ENCODE data around the gene MMP24.

MMP24 gene

GRCh38 chr20:35298264-35298663 is 71.8 kb downstream of the MMP24 start:
- H3K9me2 ChIP-seq (replicated peaks; ENCODE audit: control insufficient read depth, low read length): no peaks in the 10 kb centered on the region
- no peaks in the 10 kb centered on the region for H3F3A ChIP-seq (ENCODE audit: control insufficient read depth, insufficient read depth)

GRCh38 chr20:35299780-35300179 is 73.3 kb downstream of the MMP24 start:
- Histone ChIP-seq H3K9me3 (ENCODE audit: control insufficient read depth, insufficient read depth, low read length) (no peaks in the 10 kb centered on the region), H3K4me3 (ENCODE audit: low read length) (no peak overlapping the region), H3F3A (ENCODE audit: control insufficient read depth, insufficient read depth) (no peaks in the 10 kb centered on the region), H3K79me2 (ENCODE audit: control insufficient read depth, low read length) (no peaks in the 10 kb centered on the region), H3K36me3 (ENCODE audit: control insufficient read depth, low read length) (peaks cover 4% of the 10 kb centered on the region; the same call in 1 of the 2 replicates), H3K4me2 (ENCODE audit: low read length) (no peak overlapping the region), H3K27me3 (ENCODE audit: control insufficient read depth, low read length) (no peaks in the 10 kb centered on the region; the same call in 1 of the 2 replicates), H3K4me1 (ENCODE audit: control insufficient read depth, low read length) (peaks cover 7% of the 10 kb centered on the region; the same call in 1 of the 2 replicates), H3K9me2 (replicated peaks; ENCODE audit: control insufficient read depth, low read length) (no peaks in the 10 kb centered on the region), H3K27ac (ENCODE audit: low read depth, low read length) (no peak overlapping the region), H4K20me1 (ENCODE audit: control insufficient read depth, insufficient read depth, low read depth, low read length) (no peaks in the 10 kb centered on the region)
- TF ChIP-seq EZH2phosphoT487 (IDR thresholded peaks at IDR 0.05; ENCODE audit: borderline replicate concordance, low read length) (no peak), CTCF (IDR thresholded peaks at IDR 0.05; ENCODE audit: low read depth, low read length, poor library complexity, severe bottlenecking) (no peak)

More at GRCh38 chr20:35298264-35298663, 71.8 kb downstream of the MMP24 start:
- H3K27me3 ChIP-seq (ENCODE audit: control insufficient read depth, low read length): no peaks in the 10 kb centered on the region; the same call in 1 of the 2 replicates
- H3K79me2 ChIP-seq (ENCODE audit: control insufficient read depth, low read length): no peaks in the 10 kb centered on the region
- no peaks in the 10 kb centered on the region for H4K20me1 ChIP-seq (ENCODE audit: control insufficient read depth, insufficient read depth, low read depth, low read length)
- no peaks in the 10 kb centered on the region; the same call in 1 of the 2 replicates for H3K36me3 ChIP-seq (ENCODE audit: control insufficient read depth, low read length)
- H3K4me2 ChIP-seq (ENCODE audit: low read length): no peak overlapping the region
- no peak for TF ChIP-seq EZH2phosphoT487 (IDR thresholded peaks at IDR 0.05; ENCODE audit: borderline replicate concordance, low read length)
- no peaks in the 10 kb centered on the region for H3K4me1 ChIP-seq (ENCODE audit: control insufficient read depth, low read length)
- no peak overlapping the region for H3K27ac ChIP-seq (ENCODE audit: low read depth, low read length)
- no peaks in the 10 kb centered on the region for H3K9me3 ChIP-seq (ENCODE audit: control insufficient read depth, insufficient read depth, low read length)
- H3K4me3 ChIP-seq (ENCODE audit: low read length): no peak overlapping the region

- Histone ChIP-seq H3K27ac (ENCODE audit: low read depth, low read length) (no peak overlapping the region), H3K4me1 (ENCODE audit: control insufficient read depth, low read length) (peaks cover 7% of the 10 kb centered on the region; the same call in 1 of the 2 replicates), H3K4me3 (ENCODE audit: low read length) (no peak overlapping the region), H3K9me2 (replicated peaks; ENCODE audit: control insufficient read depth, low read length) (no peaks in the 10 kb centered on the region), H4K20me1 (ENCODE audit: control insufficient read depth, insufficient read depth, low read depth, low read length) (no peaks in the 10 kb centered on the region), H3K79me2 (ENCODE audit: control insufficient read depth, low read length) (no peaks in the 10 kb centered on the region), H3K9me3 (ENCODE audit: control insufficient read depth, insufficient read depth, low read length) (no peaks in the 10 kb centered on the region), H3F3A (ENCODE audit: control insufficient read depth, insufficient read depth) (no peaks in the 10 kb centered on the region), H3K36me3 (ENCODE audit: control insufficient read depth, low read length) (peaks cover 4% of the 10 kb centered on the region; the same call in 1 of the 2 replicates), H3K27me3 (ENCODE audit: control insufficient read depth, low read length) (no peaks in the 10 kb centered on the region; the same call in 1 of the 2 replicates), H3K4me2 (ENCODE audit: low read length) (no peak overlapping the region)
- TF ChIP-seq CTCF (IDR thresholded peaks at IDR 0.05; ENCODE audit: low read depth, low read length, poor library complexity, severe bottlenecking): no peak
- TF ChIP-seq EZH2phosphoT487 (IDR thresholded peaks at IDR 0.05; ENCODE audit: borderline replicate concordance, low read length): no peak
Measured at GRCh38 chr20:35300469-35301262, 74.2 kb downstream of the MMP24 start.

GRCh38 chr20:35301426-35301825 is 74.9 kb downstream of the MMP24 start:
- H4K20me1 ChIP-seq (ENCODE audit: control insufficient read depth, insufficient read depth, low read depth, low read length): no peaks in the 10 kb centered on the region
- no peak for TF ChIP-seq CTCF (IDR thresholded peaks at IDR 0.05; ENCODE audit: low read depth, low read length, poor library complexity, severe bottlenecking)
- TF ChIP-seq EZH2phosphoT487 (IDR thresholded peaks at IDR 0.05; ENCODE audit: borderline replicate concordance, low read length): no peak
- H3K4me3 ChIP-seq (ENCODE audit: low read length): no peak overlapping the region
- H3K27me3 ChIP-seq (ENCODE audit: control insufficient read depth, low read length): no peaks in the 10 kb centered on the region; the same call in 1 of the 2 replicates
- no peaks in the 10 kb centered on the region for H3K79me2 ChIP-seq (ENCODE audit: control insufficient read depth, low read length)
- H3K4me2 ChIP-seq (ENCODE audit: low read length): no peak overlapping the region
- peaks cover 4% of the 10 kb centered on the region; the same call in 1 of the 2 replicates for H3K36me3 ChIP-seq (ENCODE audit: control insufficient read depth, low read length)
- H3F3A ChIP-seq (ENCODE audit: control insufficient read depth, insufficient read depth): no peaks in the 10 kb centered on the region
- peaks cover 7% of the 10 kb centered on the region; the same call in 1 of the 2 replicates for H3K4me1 ChIP-seq (ENCODE audit: control insufficient read depth, low read length)
- no peak overlapping the region for H3K27ac ChIP-seq (ENCODE audit: low read depth, low read length)
- H3K9me3 ChIP-seq (ENCODE audit: control insufficient read depth, insufficient read depth, low read length): no peaks in the 10 kb centered on the region
- H3K9me2 ChIP-seq (replicated peaks; ENCODE audit: control insufficient read depth, low read length): no peaks in the 10 kb centered on the region

All from DOHH2 (cell line).